ENCODE measurements around the gene FTO. TPM values are rescaled to one million over a fixed set of nuclear protein-coding genes. Genes with fewer than 3 reads are reported as not detected.

FTO gene
- polyA plus RNA-seq, 1 experiment: 135 TPM

DNA sequence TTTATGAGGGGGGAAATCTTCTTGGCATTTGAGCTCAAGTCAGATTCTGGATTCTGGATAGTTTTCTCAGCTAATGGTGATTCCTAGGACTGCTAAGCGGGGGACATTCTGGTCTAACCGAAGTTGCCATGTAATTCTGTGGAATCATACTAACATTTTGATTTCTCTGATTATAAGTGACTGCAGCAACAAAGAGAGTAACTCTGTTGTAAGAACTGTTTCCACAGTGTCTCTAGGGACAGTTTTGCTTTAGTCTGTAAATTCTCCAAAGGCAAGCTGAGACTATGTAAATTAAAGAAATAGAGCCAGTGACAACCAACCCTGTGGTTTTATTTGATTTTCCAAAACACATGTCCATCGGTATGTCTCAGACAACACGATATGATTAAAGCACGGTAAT is 296.4 kb downstream of the FTO start:
- Histone ChIP-seq H3K27ac (ENCODE audit: low read depth, low read length) (no peak overlapping the region), H3K27me3 (ENCODE audit: control insufficient read depth, insufficient read depth, low read length) (no peaks in the 10 kb centered on the region), H3K4me3 (ENCODE audit: low read depth, low read length) (no peak overlapping the region), H3K9me3 (ENCODE audit: control insufficient read depth, insufficient read depth, low read length) (no peaks in the 10 kb centered on the region)
- TF ChIP-seq, protein P1, sequence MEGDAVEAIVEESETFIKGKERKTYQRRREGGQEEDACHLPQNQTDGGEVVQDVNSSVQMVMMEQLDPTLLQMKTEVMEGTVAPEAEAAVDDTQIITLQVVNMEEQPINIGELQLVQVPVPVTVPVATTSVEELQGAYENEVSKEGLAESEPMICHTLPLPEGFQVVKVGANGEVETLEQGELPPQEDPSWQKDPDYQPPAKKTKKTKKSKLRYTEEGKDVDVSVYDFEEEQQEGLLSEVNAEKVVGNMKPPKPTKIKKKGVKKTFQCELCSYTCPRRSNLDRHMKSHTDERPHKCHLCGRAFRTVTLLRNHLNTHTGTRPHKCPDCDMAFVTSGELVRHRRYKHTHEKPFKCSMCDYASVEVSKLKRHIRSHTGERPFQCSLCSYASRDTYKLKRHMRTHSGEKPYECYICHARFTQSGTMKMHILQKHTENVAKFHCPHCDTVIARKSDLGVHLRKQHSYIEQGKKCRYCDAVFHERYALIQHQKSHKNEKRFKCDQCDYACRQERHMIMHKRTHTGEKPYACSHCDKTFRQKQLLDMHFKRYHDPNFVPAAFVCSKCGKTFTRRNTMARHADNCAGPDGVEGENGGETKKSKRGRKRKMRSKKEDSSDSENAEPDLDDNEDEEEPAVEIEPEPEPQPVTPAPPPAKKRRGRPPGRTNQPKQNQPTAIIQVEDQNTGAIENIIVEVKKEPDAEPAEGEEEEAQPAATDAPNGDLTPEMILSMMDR (IDR thresholded peaks at IDR 0.05; ENCODE audit: low read depth, low read length): no peak
- ChIA-PET CTCF (no interaction called here), POLR2A (no interaction called here)
- DNase-seq (ENCODE audit: low read depth, low spot score): no peak

DNA sequence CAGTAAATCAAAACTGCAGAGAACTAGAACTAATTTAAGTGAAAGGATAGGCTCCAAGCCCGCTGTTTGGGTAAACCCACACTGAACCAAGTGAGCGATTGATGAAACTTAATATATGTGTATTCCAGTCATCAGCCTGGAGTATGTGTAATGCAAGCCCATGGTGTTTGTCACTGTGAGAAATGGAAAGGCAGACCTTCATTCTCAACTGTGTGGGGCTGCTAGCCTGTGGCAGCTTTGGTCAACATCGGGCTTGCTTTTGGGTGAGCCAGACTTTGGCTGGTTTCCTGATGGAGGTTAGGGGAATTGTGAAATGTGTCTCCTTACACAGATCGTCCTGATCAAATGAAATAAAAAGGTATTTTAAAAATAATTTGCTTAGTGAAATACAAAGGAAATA is 302.7 kb downstream of the FTO start:
- no peak for DNase-seq (ENCODE audit: low read depth, low spot score)
- POLR2A ChIA-PET: no interaction called here
- no peak overlapping the region for H3K27ac ChIP-seq (ENCODE audit: low read depth, low read length)
- CTCF ChIA-PET: no interaction called here
- no peak overlapping the region for H3K4me3 ChIP-seq (ENCODE audit: low read depth, low read length)
- TF ChIP-seq, protein P1 (IDR thresholded peaks at IDR 0.05; ENCODE audit: low read depth, low read length): no peak
- H3K27me3 ChIP-seq (ENCODE audit: control insufficient read depth, insufficient read depth, low read length): no peaks in the 10 kb centered on the region
- H3K9me3 ChIP-seq (ENCODE audit: control insufficient read depth, insufficient read depth, low read length): no peaks in the 10 kb centered on the region

DNA sequence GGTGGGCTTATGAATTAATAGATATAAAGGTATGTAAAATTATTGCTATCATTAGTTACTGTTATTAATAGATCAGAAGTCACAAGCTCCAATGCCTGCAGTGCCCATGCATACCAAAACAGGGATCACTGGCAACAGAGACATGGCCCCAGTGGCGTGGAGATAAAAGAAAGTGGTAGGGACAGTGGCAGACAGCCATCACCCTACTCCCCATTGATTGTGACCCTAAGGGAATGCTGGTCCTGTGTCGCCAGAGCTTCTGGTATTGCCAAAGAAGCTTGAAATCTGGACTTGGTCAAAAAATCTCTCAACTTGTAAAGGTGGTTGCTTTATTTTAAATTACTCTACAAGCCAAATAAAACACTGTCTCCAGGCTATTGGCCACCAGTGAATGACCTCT is 303.5 kb downstream of the FTO start:
- no peak overlapping the region for H3K4me3 ChIP-seq (ENCODE audit: low read depth, low read length)
- H3K9me3 ChIP-seq (ENCODE audit: control insufficient read depth, insufficient read depth, low read length): no peaks in the 10 kb centered on the region
- H3K27ac ChIP-seq (ENCODE audit: low read depth, low read length): no peak overlapping the region
- CTCF ChIA-PET: no interaction called here
- TF ChIP-seq, protein P1 (IDR thresholded peaks at IDR 0.05; ENCODE audit: low read depth, low read length): no peak
- no peaks in the 10 kb centered on the region for H3K27me3 ChIP-seq (ENCODE audit: control insufficient read depth, insufficient read depth, low read length)
- POLR2A ChIA-PET: no interaction called here
- no peak for DNase-seq (ENCODE audit: low read depth, low spot score)

DNA sequence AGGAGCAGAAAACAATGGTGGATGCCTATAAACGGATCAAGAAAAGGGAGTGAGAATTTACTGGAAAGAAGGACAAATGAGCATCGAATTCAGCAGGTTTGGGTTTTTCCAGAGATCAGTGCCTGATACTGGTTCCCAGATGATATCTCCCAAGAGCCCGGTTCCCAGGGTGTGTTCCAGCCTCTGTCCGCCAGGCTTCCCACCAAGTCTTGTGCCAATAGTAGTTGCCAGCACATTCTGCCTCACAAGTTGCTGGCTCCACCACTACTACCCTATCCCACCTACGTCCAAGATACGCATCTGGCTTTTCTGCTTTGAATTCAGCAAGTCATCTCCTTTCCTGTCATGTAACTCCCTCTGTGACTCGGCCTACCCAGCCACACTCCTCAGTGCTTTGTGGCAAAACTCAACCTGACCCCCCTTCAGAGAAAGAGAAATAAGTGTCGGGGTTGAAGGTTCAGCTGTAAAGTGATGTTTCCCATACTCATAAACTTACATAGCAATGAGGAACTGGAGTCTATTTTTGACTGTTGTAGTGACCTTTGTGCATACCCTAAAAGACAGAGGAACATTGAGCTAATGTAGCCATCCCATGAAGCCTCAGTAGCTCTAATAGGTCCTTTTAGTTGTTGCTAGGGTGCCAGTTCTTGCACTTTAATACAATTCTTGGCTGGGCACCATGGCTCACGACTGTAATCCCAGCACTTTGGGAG is 305.7 kb downstream of the FTO start:
- POLR2A ChIA-PET: no interaction called here
- Histone ChIP-seq H3K4me3 (ENCODE audit: low read depth, low read length) (no peak overlapping the region), H3K9me3 (ENCODE audit: control insufficient read depth, insufficient read depth, low read length) (no peaks in the 10 kb centered on the region), H3K27me3 (ENCODE audit: control insufficient read depth, insufficient read depth, low read length) (no peaks in the 10 kb centered on the region), H3K27ac (ENCODE audit: low read depth, low read length) (no peak overlapping the region)
- CTCF ChIA-PET: no interaction called here
- no peak for DNase-seq (ENCODE audit: low read depth, low spot score)
- TF ChIP-seq, protein P1 (IDR thresholded peaks at IDR 0.05; ENCODE audit: low read depth, low read length): no peak

DNA sequence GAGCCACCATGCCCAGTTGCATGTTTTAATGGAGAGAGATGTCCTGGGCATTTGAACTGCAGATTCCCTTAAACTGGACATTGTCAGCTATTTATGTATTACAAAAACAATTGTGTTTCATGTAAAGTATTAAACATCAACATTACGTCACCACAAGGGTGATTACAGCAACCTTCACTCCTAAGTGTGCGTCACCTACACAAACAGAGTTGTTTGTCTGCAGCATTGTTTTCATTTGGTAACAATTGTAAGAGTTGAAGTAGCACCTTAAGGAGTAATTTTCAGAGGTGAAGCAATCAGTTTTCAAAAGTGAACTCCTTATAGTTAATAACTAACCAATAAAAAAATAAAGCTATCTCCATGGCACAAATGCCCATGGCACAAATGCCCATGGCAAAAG is 311.2 kb downstream of the FTO start:
- Histone ChIP-seq H3K27me3 (ENCODE audit: control insufficient read depth, insufficient read depth, low read length) (no peaks in the 10 kb centered on the region), H3K27ac (ENCODE audit: low read depth, low read length) (no peak overlapping the region), H3K9me3 (ENCODE audit: control insufficient read depth, insufficient read depth, low read length) (no peaks in the 10 kb centered on the region), H3K4me3 (ENCODE audit: low read depth, low read length) (no peak overlapping the region)
- TF ChIP-seq, protein P1 (IDR thresholded peaks at IDR 0.05; ENCODE audit: low read depth, low read length): no peak
- ChIA-PET CTCF (no interaction called here), POLR2A (no interaction called here)
- DNase-seq (ENCODE audit: low read depth, low spot score): no peak

Measured in AG04450 (cell line).